Measurements from ENCODE around the gene TMEM200A.

GRCh38 chr6:130486417-130486816, 120.6 kb downstream of the TMEM200A start:
- no peak for TF ChIP-seq EZH2 (IDR thresholded peaks at IDR 0.05; ENCODE audit: borderline replicate concordance, low read depth, low read length, severe bottlenecking)
- TF ChIP-seq POLR2A (IDR thresholded peaks at IDR 0.05; ENCODE audit: low read depth, low read length), result no peak
- TF ChIP-seq CTCF (IDR thresholded peaks at IDR 0.05; ENCODE audit: extremely low read depth in 1 of 2, insufficient read depth in 1 of 2, low read depth in 1 of 2, low read length in 2 of 2), result no peak
- TF ChIP-seq POLR2AphosphoS5 (IDR thresholded peaks at IDR 0.05; ENCODE audit: insufficient read depth, low read depth, low read length), result no peak
- no peak for TF ChIP-seq MAX (IDR thresholded peaks at IDR 0.05; ENCODE audit: insufficient read depth, insufficient read length)
- TF ChIP-seq FOS (IDR thresholded peaks at IDR 0.05; ENCODE audit: borderline replicate concordance, insufficient read depth, low read length), result no peak
- no peak for TF ChIP-seq MYC (IDR thresholded peaks at IDR 0.05; ENCODE audit: low read depth, low read length)

All from endothelial cell of umbilical vein (primary cell).